A673 (cell line): Measurements from ENCODE around the gene SPATS2. TPM values are rescaled to one million over a fixed set of nuclear protein-coding genes. Genes with fewer than 3 reads are reported as not detected.

Experiments used
- BruUV-seq: library from RNA; stranded (reverse); fragments of 400-500 nt; replicated peaks from 2 replicates; lab custom pipeline; 2021; lab: Mats Ljungman, UMichigan
- CTCF ChIA-PET: fragments of 300-600 bp; sonication (Branson Sonifier 250); formaldehyde crosslinking; loops from one replicate; lab custom pipeline; 2022; ENCODE audit warnings: antibody characterized with exemption; lab: Charles Lee
- POLR2A ChIA-PET: fragments of 300-600 bp; sonication (Branson Sonifier 250); formaldehyde crosslinking; loops from one replicate; lab custom pipeline; 2022; ENCODE audit warnings: antibody characterized with exemption; ENCODE audit not compliant: low non-redundant PET; lab: Charles Lee
- DNase-seq: peaks from one replicate; pipeline ENCODE4 v3.0.0-alpha.2; 2015; ENCODE audit warnings: low spot score
- H3K27ac ChIP-seq: fragments of 200-600 bp; sonication (generic); 2 replicates; pipeline ENCODE4 v1.5.1; 2016; ENCODE audit warnings: mixed run types, low read depth, mild to moderate bottlenecking, mixed read lengths, antibody characterized with exemption, low read length; ENCODE audit not compliant: poor library complexity, severe bottlenecking
- H3K27me3 ChIP-seq: fragments of 200-600 bp; sonication (generic); replicated peaks from 2 replicates; pipeline ENCODE4 v1.6.1; 2017; ENCODE audit warnings: mixed run types, low read depth, mild to moderate bottlenecking, mixed read lengths, antibody characterized with exemption, low read length; ENCODE audit not compliant: insufficient read depth, poor library complexity
- H3K36me3 ChIP-seq: fragments of 200-600 bp; sonication (generic); 2 replicates; pipeline ENCODE4 v1.6.1; 2016; ENCODE audit warnings: mixed run types, mild to moderate bottlenecking, mixed read lengths, antibody characterized with exemption, low read length; ENCODE audit not compliant: insufficient read depth, poor library complexity, severe bottlenecking
- H3K4me1 ChIP-seq: fragments of 200-600 bp; sonication (generic); 2 replicates; pipeline ENCODE4 v1.6.1; 2017; ENCODE audit warnings: mixed run types, mild to moderate bottlenecking, mixed read lengths, antibody characterized with exemption, low read length; ENCODE audit not compliant: insufficient read depth, poor library complexity, severe bottlenecking
- H3K4me3 ChIP-seq: fragments of 200-600 bp; sonication (generic); 2 replicates; pipeline ENCODE4 v1.5.1; 2016; ENCODE audit warnings: low read depth, mixed run types, mild to moderate bottlenecking, mixed read lengths, low read length; ENCODE audit not compliant: poor library complexity, severe bottlenecking
- H3K9me3 ChIP-seq: fragments of 200-600 bp; sonication (generic); 2 replicates; pipeline ENCODE4 v1.6.1; 2016; ENCODE audit warnings: mixed run types, low read depth, mild to moderate bottlenecking, mixed read lengths, antibody characterized with exemption, low read length; ENCODE audit not compliant: poor library complexity, severe bottlenecking
- CTCF ChIP-seq: fragments of 300-800, 200-600 bp; sonication (generic); conservative IDR thresholded peaks from 2 replicates; pipeline ENCODE4 v1.5.1; 2017; ENCODE audit warnings: low read depth, mild to moderate bottlenecking, antibody characterized with exemption, low read length, moderate library complexity, mixed read lengths
- EZH2 ChIP-seq: fragments of 200-600 bp; sonication (generic); IDR thresholded peaks from 2 replicates; pipeline ENCODE4 v1.6.1; 2017; ENCODE audit warnings: borderline replicate concordance, low read depth, mild to moderate bottlenecking, mixed read lengths, antibody characterized with exemption, low read length; ENCODE audit not compliant: poor library complexity, severe bottlenecking
- intact Hi-C: fragments of 100-400 bp; cut with micrococcal nuclease; formaldehyde crosslinking; loops from one replicate; pipeline ENCODE4 v1.10.0; 2022; ENCODE audit not compliant: unreplicated experiment
- total RNA-seq: library from RNA; stranded (reverse); gene quantifications from 2 replicates; pipeline ENCODE4 v1.2.3, GENCODE V29; 2021

SPATS2 gene
- total RNA-seq, 1 experiment from 2014 or later, result 82.8 TPM

DNA sequence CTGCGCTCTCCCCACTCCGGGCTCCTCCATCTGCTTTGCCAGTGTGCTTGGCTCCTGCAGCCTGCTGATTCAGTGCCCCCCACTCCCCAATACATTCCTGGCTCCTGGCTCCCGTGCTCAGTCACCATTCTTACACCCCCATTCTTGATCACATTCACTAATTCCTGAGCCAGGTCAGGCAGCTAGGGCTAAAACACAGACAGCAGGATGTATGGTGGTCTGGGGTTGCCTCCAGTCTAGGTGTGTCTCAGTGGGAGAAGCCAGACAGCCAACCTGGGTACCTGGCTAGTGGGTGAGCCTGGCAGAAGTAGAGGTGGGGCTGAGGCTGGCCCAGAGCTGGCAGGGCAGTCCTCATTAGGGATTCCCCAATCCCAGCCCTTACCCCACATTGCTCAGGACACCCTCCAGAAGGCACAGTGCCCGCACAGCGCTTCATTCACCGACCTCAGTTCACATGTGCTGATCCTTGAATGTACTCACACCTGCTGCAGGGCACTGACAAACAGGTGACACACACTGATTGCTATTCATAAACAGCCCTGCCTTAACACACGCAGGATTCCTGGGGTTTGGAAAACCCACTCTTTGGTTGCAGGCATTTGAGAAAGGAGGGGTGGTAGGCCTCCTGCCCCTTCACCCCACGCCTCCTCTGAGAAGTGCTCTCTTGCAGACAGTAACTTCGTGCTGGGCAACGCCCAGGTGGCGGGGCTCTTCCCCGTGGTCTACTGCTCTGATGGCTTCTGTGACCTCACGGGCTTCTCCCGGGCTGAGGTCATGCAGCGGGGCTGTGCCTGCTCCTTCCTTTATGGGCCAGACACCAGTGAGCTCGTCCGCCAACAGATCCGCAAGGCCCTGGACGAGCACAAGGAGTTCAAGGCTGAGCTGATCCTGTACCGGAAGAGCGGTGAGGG is 173.2 kb downstream of the SPATS2 start:
- no peak for TF ChIP-seq EZH2
- no peak for TF ChIP-seq CTCF
- intact Hi-C loops, result no loop called here
- Histone ChIP-seq H3K4me3 (peak overlapping the region; percentile 60), H3K36me3 (no peaks in the 10 kb centered on the region), H3K9me3 (no peaks in the 10 kb centered on the region), H3K4me1 (peaks cover 11% of the 10 kb centered on the region), H3K27ac (no peak overlapping the region), H3K27me3 (no peaks in the 10 kb centered on the region)
- ChIA-PET CTCF (no interaction called here), POLR2A (no interaction called here)
- DNase-seq, result no peak
- BruUV-seq, result no TSS peak

GRCh38 chr12:49541140-49541861 is 174.0 kb downstream of the SPATS2 start:
- TF ChIP-seq EZH2, result no peak
- no peak for TF ChIP-seq CTCF
- H3K9me3 ChIP-seq, result no peaks in the 10 kb centered on the region
- H3K27ac ChIP-seq, result no peak overlapping the region
- H3K4me3 ChIP-seq, result no peak overlapping the region
- H3K27me3 ChIP-seq, result no peaks in the 10 kb centered on the region
- peaks cover 11% of the 10 kb centered on the region for H3K4me1 ChIP-seq
- no peaks in the 10 kb centered on the region for H3K36me3 ChIP-seq
- no TSS peak for BruUV-seq
- POLR2A ChIA-PET, result no interaction called here
- intact Hi-C loops, result no loop called here
- DNase-seq, result no peak
- CTCF ChIA-PET, result no interaction called here

DNA sequence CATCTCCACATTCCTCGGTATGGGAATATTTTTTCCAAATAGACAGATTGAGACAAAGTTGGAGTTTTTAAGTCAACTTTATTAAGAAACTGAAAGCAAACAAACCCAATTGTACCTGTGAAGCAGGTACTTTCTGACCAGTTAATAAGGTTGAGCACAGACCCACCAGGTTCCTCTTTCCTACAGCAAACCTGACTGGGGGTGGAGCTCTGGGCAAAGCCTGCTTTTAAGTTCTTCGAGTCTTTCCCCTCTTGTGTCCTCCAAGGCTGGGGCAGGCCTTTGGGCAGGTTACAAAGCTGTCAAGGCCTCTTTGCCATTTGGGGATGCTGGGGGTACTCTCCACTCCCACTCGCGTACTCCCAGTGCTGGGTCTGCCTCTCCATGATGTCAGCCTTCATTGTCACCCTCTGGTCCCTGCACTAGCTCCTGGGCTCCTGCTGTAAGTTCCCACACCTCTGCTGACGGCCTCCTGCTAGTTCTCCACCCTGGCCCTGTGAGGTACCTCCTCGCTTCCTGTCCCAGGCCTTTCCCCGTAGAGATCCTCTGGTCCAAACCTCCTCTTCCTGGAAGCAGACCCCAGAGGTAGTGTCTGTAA is 174.7 kb downstream of the SPATS2 start:
- DNase-seq, result no peak
- no peaks in the 10 kb centered on the region for H3K27me3 ChIP-seq
- H3K36me3 ChIP-seq, result no peaks in the 10 kb centered on the region
- no TSS peak for BruUV-seq
- H3K27ac ChIP-seq, result no peak overlapping the region
- ChIA-PET CTCF (no interaction called here), POLR2A (no interaction called here)
- no peak overlapping the region for H3K4me3 ChIP-seq
- TF ChIP-seq EZH2, result no peak
- TF ChIP-seq CTCF, result no peak
- peaks cover 11% of the 10 kb centered on the region for H3K4me1 ChIP-seq
- intact Hi-C loops, result no loop called here
- no peaks in the 10 kb centered on the region for H3K9me3 ChIP-seq
